HEK293 (cell line): ENCODE data around the gene B4GALT4.

Experiments used
- CTCF ChIA-PET: fragments of 350-600 bp; formaldehyde crosslinking; extraction: SDS; loops from one replicate; lab custom pipeline; 2021; ENCODE audit warnings: antibody characterized with exemption; lab: Yijun Ruan, JAX
- POLR2A ChIA-PET: fragments of 300-600 bp; formaldehyde crosslinking; extraction: SDS; loops from one replicate; lab custom pipeline; 2020; ENCODE audit warnings: antibody characterized with exemption, inconsistent platforms; lab: Yijun Ruan, JAX
- H3K27ac ChIP-seq: fragments of 200-500 bp; sonication (Bioruptor generic); 2 replicates; pipeline ENCODE4 v1.5.1; 2014; ENCODE audit warnings: low read depth, low read length, control low read depth, inconsistent platforms; ENCODE audit errors: extremely low read depth
- H3K36me3 ChIP-seq, 2 experiments: fragments of 200-500 bp in 1 of 2; sonication (Bioruptor generic) in 1 of 2; 1 replicate in 1 of 2; 2 replicates in 1 of 2; pipeline ENCODE4 v1.5.1; 2014 to 2017; ENCODE audit warnings: inconsistent platforms in 2 of 2, low read length in 2 of 2; ENCODE audit not compliant: control insufficient read depth in 2 of 2, insufficient read depth in 1 of 2
- H3K4me1 ChIP-seq: fragments of 200-500 bp; sonication (Bioruptor generic); 2 replicates; pipeline ENCODE4 v1.5.1; 2014; ENCODE audit warnings: mild to moderate bottlenecking, low read length, inconsistent platforms; ENCODE audit not compliant: control insufficient read depth, insufficient read depth
- H3K4me3 ChIP-seq: 2 replicates; pipeline ENCODE4 v1.5.1; 2011; ENCODE audit warnings: low read depth, mild to moderate bottlenecking, control low read depth, low read length, moderate library complexity
- H3K9me3 ChIP-seq: fragments of 200-500 bp; sonication (Bioruptor generic); 2 replicates; pipeline ENCODE4 v1.5.1; 2014; ENCODE audit warnings: low read depth, low read length, inconsistent platforms; ENCODE audit not compliant: control insufficient read depth, insufficient read depth
- ZBTB48 ChIP-seq: fragments of 450-650 bp; formaldehyde crosslinking; IDR thresholded peaks from 2 replicates; pipeline ENCODE4 v1.5.1; 2016; ENCODE audit warnings: missing biosample characterization, missing genetic modification characterization
- ZBTB8A ChIP-seq: fragments of 450-650 bp; formaldehyde crosslinking; IDR thresholded peaks from 2 replicates; pipeline ENCODE4 v1.5.1; 2016; ENCODE audit warnings: missing biosample characterization, missing genetic modification characterization
- ZNF37A ChIP-seq: fragments of 450-650 bp; IDR thresholded peaks from 2 replicates; pipeline ENCODE4 v1.5.1; 2018; ENCODE audit warnings: missing biosample characterization, missing genetic modification characterization
- ZNF530 ChIP-seq: fragments of 450-650 bp; formaldehyde crosslinking; IDR thresholded peaks from 2 replicates; pipeline ENCODE4 v1.5.1; 2016; ENCODE audit warnings: low read depth, missing biosample characterization, missing genetic modification characterization
- ZNF555 ChIP-seq: fragments of 450-650 bp; formaldehyde crosslinking; conservative IDR thresholded peaks from 2 replicates; pipeline ENCODE4 v1.5.1; 2017; ENCODE audit warnings: missing biosample characterization, mild to moderate bottlenecking, missing genetic modification characterization, inconsistent platforms
- ZNF585B ChIP-seq: fragments of 450-650 bp; formaldehyde crosslinking; IDR thresholded peaks from 2 replicates; pipeline ENCODE4 v1.5.1; 2016; ENCODE audit warnings: missing biosample characterization, missing genetic modification characterization
- ZNF629 ChIP-seq: fragments of 450-650 bp; formaldehyde crosslinking; IDR thresholded peaks from 2 replicates; pipeline ENCODE4 v1.5.1; 2017; ENCODE audit warnings: missing biosample characterization, missing genetic modification characterization
- ZNF785 ChIP-seq: fragments of 450-650 bp; formaldehyde crosslinking; IDR thresholded peaks from 2 replicates; pipeline ENCODE4 v1.5.1; 2016; ENCODE audit warnings: missing biosample characterization, missing genetic modification characterization
- TF ChIP-seq, protein P1 (sequence below): fragments of 450-650 bp; formaldehyde crosslinking; IDR thresholded peaks from 2 replicates; pipeline ENCODE4 v1.5.0; 2017; ENCODE audit warnings: missing biosample characterization, missing genetic modification characterization, borderline replicate concordance
- TF ChIP-seq, protein P2 (sequence below): fragments of 450-650 bp; formaldehyde crosslinking; IDR thresholded peaks from 2 replicates; pipeline ENCODE4 v1.5.1; 2016; ENCODE audit warnings: missing biosample characterization, missing genetic modification characterization
- TF ChIP-seq, protein P3 (sequence below): fragments of 450-650 bp; formaldehyde crosslinking; IDR thresholded peaks from 2 replicates; pipeline ENCODE4 v1.5.1; 2016; ENCODE audit warnings: missing biosample characterization, missing genetic modification characterization
- TF ChIP-seq, protein P4 (sequence below): fragments of 450-650 bp; formaldehyde crosslinking; IDR thresholded peaks from 2 replicates; pipeline ENCODE4 v1.5.1; 2016; ENCODE audit warnings: missing biosample characterization, missing genetic modification characterization, borderline replicate concordance
- TF ChIP-seq, protein P5 (sequence below): fragments of 450-650 bp; formaldehyde crosslinking; IDR thresholded peaks from 2 replicates; pipeline ENCODE4 v1.5.1; 2016; ENCODE audit warnings: missing biosample characterization, missing genetic modification characterization
- TF ChIP-seq, protein P6 (sequence below): fragments of 450-650 bp; formaldehyde crosslinking; optimal IDR thresholded peaks from 2 replicates; pipeline ENCODE3; 2016; ENCODE audit warnings: missing biosample characterization, mild to moderate bottlenecking, missing genetic modification characterization

Gene B4GALT4

DNA sequence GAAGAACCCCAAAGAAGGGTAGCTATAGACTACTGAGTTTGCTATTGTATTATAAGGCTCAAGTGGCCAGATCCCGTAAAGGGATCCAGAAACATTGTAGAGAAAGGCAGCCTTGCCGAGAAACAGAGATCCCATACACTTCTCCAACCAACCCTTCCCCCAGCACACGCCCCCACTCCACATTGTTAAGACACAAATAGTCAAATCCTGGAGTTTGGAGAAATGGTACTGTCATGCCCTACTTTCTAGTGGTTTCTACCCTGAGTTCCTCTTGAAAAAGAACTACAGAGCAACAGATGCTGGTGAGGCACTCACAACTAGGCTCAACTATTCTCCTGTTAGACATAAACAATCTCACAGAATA lies 33.2 kb downstream of the B4GALT4 start (continued):
- TF ChIP-seq, protein P1, sequence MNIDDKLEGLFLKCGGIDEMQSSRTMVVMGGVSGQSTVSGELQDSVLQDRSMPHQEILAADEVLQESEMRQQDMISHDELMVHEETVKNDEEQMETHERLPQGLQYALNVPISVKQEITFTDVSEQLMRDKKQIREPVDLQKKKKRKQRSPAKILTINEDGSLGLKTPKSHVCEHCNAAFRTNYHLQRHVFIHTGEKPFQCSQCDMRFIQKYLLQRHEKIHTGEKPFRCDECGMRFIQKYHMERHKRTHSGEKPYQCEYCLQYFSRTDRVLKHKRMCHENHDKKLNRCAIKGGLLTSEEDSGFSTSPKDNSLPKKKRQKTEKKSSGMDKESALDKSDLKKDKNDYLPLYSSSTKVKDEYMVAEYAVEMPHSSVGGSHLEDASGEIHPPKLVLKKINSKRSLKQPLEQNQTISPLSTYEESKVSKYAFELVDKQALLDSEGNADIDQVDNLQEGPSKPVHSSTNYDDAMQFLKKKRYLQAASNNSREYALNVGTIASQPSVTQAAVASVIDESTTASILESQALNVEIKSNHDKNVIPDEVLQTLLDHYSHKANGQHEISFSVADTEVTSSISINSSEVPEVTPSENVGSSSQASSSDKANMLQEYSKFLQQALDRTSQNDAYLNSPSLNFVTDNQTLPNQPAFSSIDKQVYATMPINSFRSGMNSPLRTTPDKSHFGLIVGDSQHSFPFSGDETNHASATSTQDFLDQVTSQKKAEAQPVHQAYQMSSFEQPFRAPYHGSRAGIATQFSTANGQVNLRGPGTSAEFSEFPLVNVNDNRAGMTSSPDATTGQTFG (tag by site-specific recombination): no peak
- TF ChIP-seq, protein P2, sequence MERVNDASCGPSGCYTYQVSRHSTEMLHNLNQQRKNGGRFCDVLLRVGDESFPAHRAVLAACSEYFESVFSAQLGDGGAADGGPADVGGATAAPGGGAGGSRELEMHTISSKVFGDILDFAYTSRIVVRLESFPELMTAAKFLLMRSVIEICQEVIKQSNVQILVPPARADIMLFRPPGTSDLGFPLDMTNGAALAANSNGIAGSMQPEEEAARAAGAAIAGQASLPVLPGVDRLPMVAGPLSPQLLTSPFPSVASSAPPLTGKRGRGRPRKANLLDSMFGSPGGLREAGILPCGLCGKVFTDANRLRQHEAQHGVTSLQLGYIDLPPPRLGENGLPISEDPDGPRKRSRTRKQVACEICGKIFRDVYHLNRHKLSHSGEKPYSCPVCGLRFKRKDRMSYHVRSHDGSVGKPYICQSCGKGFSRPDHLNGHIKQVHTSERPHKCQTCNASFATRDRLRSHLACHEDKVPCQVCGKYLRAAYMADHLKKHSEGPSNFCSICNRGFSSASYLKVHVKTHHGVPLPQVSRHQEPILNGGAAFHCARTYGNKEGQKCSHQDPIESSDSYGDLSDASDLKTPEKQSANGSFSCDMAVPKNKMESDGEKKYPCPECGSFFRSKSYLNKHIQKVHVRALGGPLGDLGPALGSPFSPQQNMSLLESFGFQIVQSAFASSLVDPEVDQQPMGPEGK (tag by site-specific recombination): no peak
- TF ChIP-seq, protein P3, sequence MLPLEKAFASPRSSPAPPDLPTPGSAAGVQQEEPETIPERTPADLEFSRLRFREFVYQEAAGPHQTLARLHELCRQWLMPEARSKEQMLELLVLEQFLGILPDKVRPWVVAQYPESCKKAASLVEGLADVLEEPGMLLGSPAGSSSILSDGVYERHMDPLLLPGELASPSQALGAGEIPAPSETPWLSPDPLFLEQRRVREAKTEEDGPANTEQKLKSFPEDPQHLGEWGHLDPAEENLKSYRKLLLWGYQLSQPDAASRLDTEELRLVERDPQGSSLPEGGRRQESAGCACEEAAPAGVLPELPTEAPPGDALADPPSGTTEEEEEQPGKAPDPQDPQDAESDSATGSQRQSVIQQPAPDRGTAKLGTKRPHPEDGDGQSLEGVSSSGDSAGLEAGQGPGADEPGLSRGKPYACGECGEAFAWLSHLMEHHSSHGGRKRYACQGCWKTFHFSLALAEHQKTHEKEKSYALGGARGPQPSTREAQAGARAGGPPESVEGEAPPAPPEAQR (tag by site-specific recombination): no peak
- TF ChIP-seq ZBTB48: no peak
- no peak for TF ChIP-seq ZNF530
- TF ChIP-seq, protein P4, sequence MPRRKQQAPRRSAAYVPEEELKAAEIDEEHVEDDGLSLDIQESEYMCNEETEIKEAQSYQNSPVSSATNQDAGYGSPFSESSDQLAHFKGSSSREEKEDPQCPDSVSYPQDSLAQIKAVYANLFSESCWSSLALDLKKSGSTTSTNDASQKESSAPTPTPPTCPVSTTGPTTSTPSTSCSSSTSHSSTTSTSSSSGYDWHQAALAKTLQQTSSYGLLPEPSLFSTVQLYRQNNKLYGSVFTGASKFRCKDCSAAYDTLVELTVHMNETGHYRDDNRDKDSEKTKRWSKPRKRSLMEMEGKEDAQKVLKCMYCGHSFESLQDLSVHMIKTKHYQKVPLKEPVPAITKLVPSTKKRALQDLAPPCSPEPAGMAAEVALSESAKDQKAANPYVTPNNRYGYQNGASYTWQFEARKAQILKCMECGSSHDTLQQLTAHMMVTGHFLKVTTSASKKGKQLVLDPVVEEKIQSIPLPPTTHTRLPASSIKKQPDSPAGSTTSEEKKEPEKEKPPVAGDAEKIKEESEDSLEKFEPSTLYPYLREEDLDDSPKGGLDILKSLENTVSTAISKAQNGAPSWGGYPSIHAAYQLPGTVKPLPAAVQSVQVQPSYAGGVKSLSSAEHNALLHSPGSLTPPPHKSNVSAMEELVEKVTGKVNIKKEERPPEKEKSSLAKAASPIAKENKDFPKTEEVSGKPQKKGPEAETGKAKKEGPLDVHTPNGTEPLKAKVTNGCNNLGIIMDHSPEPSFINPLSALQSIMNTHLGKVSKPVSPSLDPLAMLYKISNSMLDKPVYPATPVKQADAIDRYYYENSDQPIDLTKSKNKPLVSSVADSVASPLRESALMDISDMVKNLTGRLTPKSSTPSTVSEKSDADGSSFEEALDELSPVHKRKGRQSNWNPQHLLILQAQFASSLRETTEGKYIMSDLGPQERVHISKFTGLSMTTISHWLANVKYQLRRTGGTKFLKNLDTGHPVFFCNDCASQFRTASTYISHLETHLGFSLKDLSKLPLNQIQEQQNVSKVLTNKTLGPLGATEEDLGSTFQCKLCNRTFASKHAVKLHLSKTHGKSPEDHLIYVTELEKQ (tag by site-specific recombination): no peak
- no peak for TF ChIP-seq ZBTB8A (tag by site-specific recombination)
- no peak for TF ChIP-seq ZNF555 (tag by site-specific recombination)

DNA sequence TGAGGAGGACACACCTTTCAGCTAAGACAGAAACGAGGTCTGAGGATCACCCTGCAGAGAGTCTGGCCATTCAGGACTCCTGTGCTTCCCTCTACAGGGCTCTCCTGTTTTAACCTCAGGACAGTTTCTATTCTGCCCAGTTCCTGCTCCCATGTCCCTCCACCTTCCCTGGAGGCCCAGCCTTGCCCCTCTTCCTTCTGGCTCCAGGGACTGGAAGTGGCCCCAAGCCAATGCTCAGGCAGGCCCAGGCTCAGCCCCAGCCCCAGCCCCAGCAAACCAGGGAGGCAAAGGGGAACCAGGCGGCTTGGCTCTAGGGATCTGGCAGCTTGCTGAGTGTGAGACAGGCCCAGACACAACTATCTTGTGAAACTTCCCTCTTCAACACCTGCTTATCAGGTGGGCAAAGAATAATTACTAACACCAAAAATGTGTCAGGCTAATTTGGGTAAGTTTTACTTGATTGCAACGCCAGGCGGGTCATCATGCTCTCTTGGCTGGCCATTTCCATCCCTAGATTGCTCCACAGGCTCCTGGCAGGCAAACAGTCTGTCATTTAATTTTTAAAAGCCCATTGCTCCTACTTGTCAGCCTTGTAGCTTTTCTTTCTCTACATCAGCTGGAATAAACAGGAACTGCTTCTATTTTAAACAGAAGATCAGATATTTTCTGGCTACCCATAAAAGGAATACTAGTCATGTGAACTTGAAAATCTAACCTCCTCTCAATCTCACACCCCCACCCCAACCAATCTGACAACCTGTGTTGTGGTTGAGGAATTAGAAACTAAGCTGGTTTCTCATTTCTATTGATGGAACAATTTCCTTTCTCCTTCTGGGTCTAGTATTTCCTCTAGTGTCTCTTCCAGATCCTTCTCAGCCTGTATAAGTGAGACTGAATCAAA lies 33.8 kb downstream of the B4GALT4 start:
- H3K4me3 ChIP-seq: no peak overlapping the region
- ChIA-PET CTCF (interaction anchor here (0.6 kb wide), 1 partner anchor 1399 kb away, joined by 3 read pairs; no protein-coding TSS in a partner anchor), POLR2A (no interaction called here)
- H3K27ac ChIP-seq: no peak overlapping the region
- H3K36me3 ChIP-seq: peaks cover 0 to 32% of the 10 kb centered on the region in 2 experiments; a peak in 1 of 3 replicates
- no peaks in the 10 kb centered on the region for H3K4me1 ChIP-seq
- no peaks in the 10 kb centered on the region for H3K9me3 ChIP-seq
- no peak for TF ChIP-seq ZNF37A (tag by site-specific recombination)

DNA sequence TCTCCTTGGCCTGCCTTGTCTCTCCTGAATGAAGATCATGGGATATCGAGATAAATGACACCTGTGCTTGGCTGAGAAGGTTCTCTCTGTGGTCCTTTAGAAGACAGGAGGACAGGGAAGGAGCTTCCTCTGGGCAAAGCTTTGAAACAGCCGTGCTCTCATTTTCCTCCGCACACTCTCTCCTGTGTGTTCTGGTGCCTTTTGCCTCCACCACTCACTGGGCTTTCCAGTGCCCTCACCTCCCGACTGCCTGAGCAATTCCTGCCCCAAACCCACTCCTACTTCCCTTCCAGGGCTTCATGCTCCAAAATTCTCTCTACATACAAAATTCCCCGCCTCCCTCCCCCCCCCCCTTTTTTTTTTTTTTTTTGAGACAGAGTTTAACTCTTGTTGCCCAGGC lies 35.0 kb downstream of the B4GALT4 start:
- peaks cover 0 to 23% of the 10 kb centered on the region in 2 experiments; a peak in 1 of 3 replicates for H3K36me3 ChIP-seq
- CTCF ChIA-PET: no interaction called here
- POLR2A ChIA-PET: no interaction called here
- no peak for TF ChIP-seq ZNF785 (tag by site-specific recombination)
- TF ChIP-seq ZNF585B (tag by site-specific recombination): no peak
- TF ChIP-seq, protein P5, sequence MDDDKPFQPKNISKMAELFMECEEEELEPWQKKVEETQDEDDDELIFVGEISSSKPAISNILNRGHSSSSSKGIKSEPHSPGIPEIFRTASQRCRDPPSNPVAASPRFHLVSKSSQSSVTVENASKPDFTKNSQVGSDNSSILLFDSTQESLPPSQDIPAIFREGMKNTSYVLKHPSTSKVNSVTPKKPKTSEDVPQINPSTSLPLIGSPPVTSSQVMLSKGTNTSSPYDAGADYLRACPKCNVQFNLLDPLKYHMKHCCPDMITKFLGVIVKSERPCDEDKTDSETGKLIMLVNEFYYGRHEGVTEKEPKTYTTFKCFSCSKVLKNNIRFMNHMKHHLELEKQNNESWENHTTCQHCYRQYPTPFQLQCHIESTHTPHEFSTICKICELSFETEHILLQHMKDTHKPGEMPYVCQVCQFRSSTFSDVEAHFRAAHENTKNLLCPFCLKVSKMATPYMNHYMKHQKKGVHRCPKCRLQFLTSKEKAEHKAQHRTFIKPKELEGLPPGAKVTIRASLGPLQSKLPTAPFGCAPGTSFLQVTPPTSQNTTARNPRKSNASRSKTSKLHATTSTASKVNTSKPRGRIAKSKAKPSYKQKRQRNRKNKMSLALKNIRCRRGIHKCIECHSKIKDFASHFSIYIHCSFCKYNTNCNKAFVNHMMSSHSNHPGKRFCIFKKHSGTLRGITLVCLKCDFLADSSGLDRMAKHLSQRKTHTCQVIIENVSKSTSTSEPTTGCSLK (tag by site-specific recombination): no peak
- TF ChIP-seq, protein P6, sequence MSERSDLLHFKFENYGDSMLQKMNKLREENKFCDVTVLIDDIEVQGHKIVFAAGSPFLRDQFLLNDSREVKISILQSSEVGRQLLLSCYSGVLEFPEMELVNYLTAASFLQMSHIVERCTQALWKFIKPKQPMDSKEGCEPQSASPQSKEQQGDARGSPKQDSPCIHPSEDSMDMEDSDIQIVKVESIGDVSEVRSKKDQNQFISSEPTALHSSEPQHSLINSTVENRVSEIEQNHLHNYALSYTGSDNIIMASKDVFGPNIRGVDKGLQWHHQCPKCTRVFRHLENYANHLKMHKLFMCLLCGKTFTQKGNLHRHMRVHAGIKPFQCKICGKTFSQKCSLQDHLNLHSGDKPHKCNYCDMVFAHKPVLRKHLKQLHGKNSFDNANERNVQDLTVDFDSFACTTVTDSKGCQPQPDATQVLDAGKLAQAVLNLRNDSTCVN (tag by site-specific recombination): no peak
- TF ChIP-seq ZNF629 (tag by site-specific recombination): no peak
- H3K27ac ChIP-seq: no peak overlapping the region
- H3K9me3 ChIP-seq: no peaks in the 10 kb centered on the region
- no peak overlapping the region for H3K4me3 ChIP-seq
- H3K4me1 ChIP-seq: no peaks in the 10 kb centered on the region
